ENCODE measurements around the gene COPE.

COPE gene

DNA sequence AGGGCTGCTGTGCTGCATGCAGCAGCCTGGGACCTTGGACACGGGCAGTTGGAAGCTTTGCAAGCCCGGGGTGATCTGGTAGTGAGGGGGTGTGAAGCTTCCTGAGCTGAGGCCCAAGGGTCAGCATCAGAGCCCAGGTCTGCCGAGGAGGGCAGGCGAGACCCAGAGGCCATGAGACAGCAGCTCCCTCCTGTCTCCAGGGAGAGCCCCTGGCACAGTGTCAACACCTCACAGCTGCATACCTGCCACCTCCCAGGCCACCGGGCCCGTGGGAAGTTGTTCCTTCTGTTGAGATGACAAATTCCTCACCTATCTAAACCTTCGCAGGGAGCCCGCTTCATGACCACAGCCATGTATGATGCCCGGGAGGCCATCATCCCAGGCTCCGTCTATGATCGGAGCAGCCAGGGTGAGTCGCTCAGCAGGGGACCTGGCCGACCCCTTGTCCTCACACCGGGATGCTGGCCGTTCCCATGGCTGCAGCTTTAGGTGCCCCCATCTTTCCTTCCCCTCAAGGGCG is 55.3 kb downstream of the COPE start:
- no peak for DNase-seq (ENCODE audit: low read depth)
- in situ Hi-C loops (cut with HindIII; ENCODE audit: low sequenced_read_pairs), result loop anchor here (25.0 kb wide), 1 partner anchor 377 kb away; no protein-coding TSS in a partner anchor
- TF ChIP-seq, protein P1, sequence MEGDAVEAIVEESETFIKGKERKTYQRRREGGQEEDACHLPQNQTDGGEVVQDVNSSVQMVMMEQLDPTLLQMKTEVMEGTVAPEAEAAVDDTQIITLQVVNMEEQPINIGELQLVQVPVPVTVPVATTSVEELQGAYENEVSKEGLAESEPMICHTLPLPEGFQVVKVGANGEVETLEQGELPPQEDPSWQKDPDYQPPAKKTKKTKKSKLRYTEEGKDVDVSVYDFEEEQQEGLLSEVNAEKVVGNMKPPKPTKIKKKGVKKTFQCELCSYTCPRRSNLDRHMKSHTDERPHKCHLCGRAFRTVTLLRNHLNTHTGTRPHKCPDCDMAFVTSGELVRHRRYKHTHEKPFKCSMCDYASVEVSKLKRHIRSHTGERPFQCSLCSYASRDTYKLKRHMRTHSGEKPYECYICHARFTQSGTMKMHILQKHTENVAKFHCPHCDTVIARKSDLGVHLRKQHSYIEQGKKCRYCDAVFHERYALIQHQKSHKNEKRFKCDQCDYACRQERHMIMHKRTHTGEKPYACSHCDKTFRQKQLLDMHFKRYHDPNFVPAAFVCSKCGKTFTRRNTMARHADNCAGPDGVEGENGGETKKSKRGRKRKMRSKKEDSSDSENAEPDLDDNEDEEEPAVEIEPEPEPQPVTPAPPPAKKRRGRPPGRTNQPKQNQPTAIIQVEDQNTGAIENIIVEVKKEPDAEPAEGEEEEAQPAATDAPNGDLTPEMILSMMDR (IDR thresholded peaks at IDR 0.05; ENCODE audit: low read depth, low read length, missing control alignments), result no peak
- no peak overlapping the region for H3K4me3 ChIP-seq (ENCODE audit: low read depth, low read length)

DNA sequence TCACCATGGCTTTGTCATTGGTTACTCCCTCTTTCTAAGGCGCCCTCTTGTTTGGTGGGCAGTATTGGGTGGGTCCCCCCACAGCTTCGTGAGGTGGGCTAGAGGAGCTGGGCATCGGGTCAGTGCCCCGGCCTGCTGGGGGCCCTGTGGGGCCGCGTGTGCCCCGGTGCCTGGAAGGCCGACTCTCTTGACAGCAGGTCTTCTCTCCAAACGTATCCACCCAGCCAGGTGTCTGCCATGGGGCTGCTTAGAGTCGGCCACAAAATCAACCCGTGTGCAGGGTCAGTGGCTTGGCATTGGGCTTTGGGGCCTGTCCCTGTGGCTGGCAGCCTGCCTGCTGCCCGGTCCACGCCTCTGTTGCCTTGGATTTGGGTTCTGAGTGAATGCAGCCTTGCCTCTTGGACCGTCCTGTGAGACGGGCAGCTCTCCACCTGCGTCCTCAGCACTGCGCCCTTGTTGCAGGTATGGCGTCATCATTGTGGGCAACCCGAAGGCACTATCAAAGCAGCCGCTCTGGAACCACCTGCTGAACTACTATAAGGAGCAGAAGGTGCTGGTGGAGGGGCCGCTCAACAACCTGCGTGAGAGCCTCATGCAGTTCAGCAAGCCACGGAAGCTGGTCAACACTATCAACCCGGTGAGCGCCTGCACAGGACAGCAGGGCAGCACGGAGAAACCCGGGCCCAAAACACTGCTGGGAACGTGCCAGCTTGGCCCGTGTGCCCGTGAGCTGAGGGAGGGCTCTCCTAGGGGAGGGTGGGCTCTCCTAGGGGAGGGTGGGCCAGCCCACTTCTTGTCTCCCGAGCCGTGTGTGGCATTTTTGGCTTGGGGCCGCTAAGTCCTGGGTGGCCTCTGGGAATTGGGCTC is 56.0 kb downstream of the COPE start:
- in situ Hi-C loops (cut with HindIII; ENCODE audit: low sequenced_read_pairs), result loop anchor here (25.0 kb wide), 1 partner anchor 376 kb away; no protein-coding TSS in a partner anchor
- TF ChIP-seq, protein P1 (IDR thresholded peaks at IDR 0.05; ENCODE audit: low read depth, low read length, missing control alignments), result no peak
- H3K4me3 ChIP-seq (ENCODE audit: low read depth, low read length), result no peak overlapping the region
- no peak for DNase-seq (ENCODE audit: low read depth)

DNA sequence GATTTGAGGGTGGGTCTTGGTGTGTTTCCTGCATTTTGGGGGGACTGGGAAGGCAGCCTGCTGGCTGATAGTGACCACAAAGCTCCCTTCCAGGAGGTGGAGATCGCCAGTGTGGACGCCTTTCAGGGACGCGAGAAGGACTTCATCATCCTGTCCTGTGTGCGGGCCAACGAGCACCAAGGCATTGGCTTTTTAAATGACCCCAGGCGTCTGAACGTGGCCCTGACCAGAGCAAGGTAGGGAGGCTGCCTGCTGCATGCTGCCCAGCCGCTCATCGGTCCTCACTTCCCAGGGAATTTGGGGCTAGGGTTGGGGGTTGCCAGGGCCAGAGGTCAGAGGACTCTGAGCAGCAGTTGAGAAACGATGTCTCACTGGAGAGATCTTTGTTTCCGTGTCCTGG is 57.3 kb downstream of the COPE start:
- TF ChIP-seq, protein P1 (IDR thresholded peaks at IDR 0.05; ENCODE audit: low read depth, low read length, missing control alignments), result no peak
- no peak overlapping the region for H3K4me3 ChIP-seq (ENCODE audit: low read depth, low read length)
- in situ Hi-C loops (cut with HindIII; ENCODE audit: low sequenced_read_pairs), result loop anchor here (25.0 kb wide), 1 partner anchor 375 kb away; no protein-coding TSS in a partner anchor
- DNase-seq (ENCODE audit: low read depth), result no peak

DNA sequence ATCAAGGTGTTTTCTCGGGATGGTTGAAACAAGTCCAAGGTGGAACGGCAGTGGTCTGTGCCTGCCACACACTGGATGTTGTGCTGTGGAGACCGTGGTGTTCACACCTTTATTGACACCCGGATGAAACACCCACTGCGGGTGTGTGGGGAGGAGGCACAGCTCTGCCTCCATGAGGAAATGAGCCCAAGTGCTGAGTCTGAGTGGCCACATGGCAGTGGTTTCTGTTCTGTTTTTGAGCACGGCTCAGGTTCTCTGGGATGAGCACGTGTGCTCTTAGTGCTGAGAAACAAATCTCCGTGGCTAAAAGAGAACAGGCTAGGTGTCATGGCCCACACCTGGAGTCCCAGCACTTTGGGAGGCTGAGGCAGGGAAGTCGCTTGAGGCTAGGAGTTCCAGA is 58.0 kb downstream of the COPE start:
- H3K4me3 ChIP-seq (ENCODE audit: low read depth, low read length), result no peak overlapping the region
- in situ Hi-C loops (cut with HindIII; ENCODE audit: low sequenced_read_pairs), result loop anchor here (25.0 kb wide), 1 partner anchor 374 kb away; no protein-coding TSS in a partner anchor
- TF ChIP-seq, protein P1 (IDR thresholded peaks at IDR 0.05; ENCODE audit: low read depth, low read length, missing control alignments), result no peak
- DNase-seq (ENCODE audit: low read depth), result no peak

DNA sequence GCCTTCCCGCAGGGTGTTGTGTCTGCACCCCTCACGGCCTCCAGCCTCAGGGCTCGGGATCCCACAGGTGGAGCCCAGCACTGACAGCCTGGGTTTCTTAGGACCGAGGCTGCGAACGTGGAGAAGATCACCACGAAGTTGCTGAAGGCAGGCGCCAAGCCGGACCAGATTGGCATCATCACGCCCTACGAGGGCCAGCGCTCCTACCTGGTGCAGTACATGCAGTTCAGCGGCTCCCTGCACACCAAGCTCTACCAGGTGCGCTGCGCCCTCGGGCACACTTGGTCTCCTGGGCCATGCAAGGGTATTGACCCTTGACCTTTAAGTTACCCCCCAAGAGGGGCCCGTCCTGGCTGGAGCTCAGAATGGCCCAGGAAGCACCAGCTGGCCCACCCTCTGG is 58.5 kb downstream of the COPE start:
- TF ChIP-seq, protein P1 (IDR thresholded peaks at IDR 0.05; ENCODE audit: low read depth, low read length, missing control alignments), result no peak
- no peak for DNase-seq (ENCODE audit: low read depth)
- no peak overlapping the region for H3K4me3 ChIP-seq (ENCODE audit: low read depth, low read length)
- in situ Hi-C loops (cut with HindIII; ENCODE audit: low sequenced_read_pairs), result loop anchor here (25.0 kb wide), 1 partner anchor 373 kb away; no protein-coding TSS in a partner anchor

DNA sequence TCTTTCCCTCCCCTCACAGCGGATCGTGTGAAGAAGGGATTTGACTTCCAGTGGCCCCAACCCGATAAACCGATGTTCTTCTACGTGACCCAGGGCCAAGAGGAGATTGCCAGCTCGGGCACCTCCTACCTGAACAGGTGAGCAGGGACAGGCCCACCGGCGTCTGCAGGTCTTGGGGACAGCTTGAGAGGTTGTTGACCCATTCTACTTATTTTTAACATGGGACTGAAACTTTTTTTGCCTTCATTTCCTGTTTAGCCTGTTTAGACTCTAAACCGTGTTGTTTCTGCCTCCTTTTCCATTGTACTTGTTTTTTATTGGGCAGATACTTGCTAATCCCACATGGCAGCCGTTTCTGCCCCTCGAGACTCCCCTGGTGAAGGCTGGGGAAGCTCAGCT is 58.9 kb downstream of the COPE start:
- no peak for DNase-seq (ENCODE audit: low read depth)
- in situ Hi-C loops (cut with HindIII; ENCODE audit: low sequenced_read_pairs), result loop anchor here (25.0 kb wide), 1 partner anchor 373 kb away; no protein-coding TSS in a partner anchor
- TF ChIP-seq, protein P1 (IDR thresholded peaks at IDR 0.05; ENCODE audit: low read depth, low read length, missing control alignments), result no peak
- H3K4me3 ChIP-seq (ENCODE audit: low read depth, low read length), result no peak overlapping the region

All from astrocyte of the cerebellum (primary cell).